H1 (cell line): Measurements from ENCODE around the gene SLC6A17. TPM values are rescaled to one million over a fixed set of nuclear protein-coding genes. Genes with fewer than 3 reads are reported as not detected.

Experiments used
- CTCF ChIA-PET: fragments of 300-600 bp; sonication (Branson Sonifier 250); formaldehyde crosslinking; loops from one replicate; lab custom pipeline; 2021; ENCODE audit not compliant: partially characterized antibody; lab: Charles Lee
- POLR2A ChIA-PET: fragments of 300-600 bp; sonication (Branson Sonifier 250); formaldehyde crosslinking; loops from one replicate; lab custom pipeline; 2021; ENCODE audit warnings: inconsistent platforms; ENCODE audit not compliant: partially characterized antibody; lab: Charles Lee
- DNase-seq, 2 experiments: peaks; one replicate each; pipeline versions ENCODE4 v3.0.0 to v3.0.0-alpha.2; 2010 to 2022; ENCODE audit warnings: low spot score in 2 of 2, low read depth in 1 of 2, mixed read lengths in 1 of 2
- FAIRE-seq: peaks from 2 replicates; lab custom pipeline; 2011; peaks lifted over from hg19 to GRCh38; lab: Jason Lieb, UNC
- H2AFZ ChIP-seq: 2 replicates; pipeline ENCODE4 v1.8.1; 2012; ENCODE audit warnings: low read length, inconsistent platforms
- H2AK5ac ChIP-seq: 2 replicates; pipeline ENCODE4 v1.6.1; 2013; ENCODE audit warnings: low read depth, low read length
- H2BK120ac ChIP-seq: replicated peaks from 2 replicates; pipeline ENCODE3; 2013; ENCODE audit warnings: low read depth, low read length, inconsistent platforms
- H2BK12ac ChIP-seq: 2 replicates; pipeline ENCODE4 v1.6.1; 2013; ENCODE audit warnings: low read depth, low read length
- H2BK15ac ChIP-seq: 2 replicates; pipeline ENCODE4 v1.6.1; 2013; ENCODE audit warnings: low read length
- H2BK20ac ChIP-seq: 2 replicates; pipeline ENCODE4 v1.6.1; 2013; ENCODE audit warnings: low read length
- H2BK5ac ChIP-seq: 2 replicates; pipeline ENCODE4 v1.6.1; 2013; ENCODE audit warnings: low read depth, low read length
- H3K14ac ChIP-seq: 2 replicates; pipeline ENCODE4 v1.6.1; 2013; ENCODE audit warnings: inconsistent platforms; ENCODE audit not compliant: insufficient read length
- H3K18ac ChIP-seq: 2 replicates; pipeline ENCODE4 v1.6.1; 2013; ENCODE audit warnings: low read length; ENCODE audit errors: extremely low read depth
- H3K23ac ChIP-seq: 2 replicates; pipeline ENCODE4 v1.6.1; 2013; ENCODE audit warnings: inconsistent platforms; ENCODE audit not compliant: insufficient read length
- H3K23me2 ChIP-seq: 2 replicates; pipeline ENCODE4 v1.6.1; 2013; ENCODE audit warnings: low read depth, low read length
- H3K27ac ChIP-seq: 2 replicates; pipeline ENCODE4 v1.6.1; 2011; ENCODE audit warnings: low read depth, low read length, inconsistent platforms
- H3K27me3 ChIP-seq, 4 experiments: replicated peaks in 1 of 4; 1 replicate in 1 of 4; 2 replicates in 3 of 4; pipeline versions ENCODE4 v1.6.1 to v1.8.1; 2011 to 2013; ENCODE audit warnings: low read length in 3 of 4, mild to moderate bottlenecking in 3 of 4, inconsistent platforms in 2 of 4, mixed read lengths in 2 of 4, moderate library complexity in 1 of 4; ENCODE audit not compliant: control insufficient read depth in 3 of 4, insufficient read depth in 3 of 4; ENCODE audit errors: extremely low read depth in 1 of 4
- H3K36me3 ChIP-seq, 4 experiments: 2 replicates each; pipeline versions ENCODE4 v1.6.1 to v1.8.1; 2011 to 2013; ENCODE audit warnings: mild to moderate bottlenecking in 4 of 4, low read length in 3 of 4, moderate library complexity in 2 of 4, control low read depth in 1 of 4, inconsistent platforms in 1 of 4; ENCODE audit not compliant: insufficient read depth in 4 of 4, control insufficient read depth in 2 of 4
- H3K4ac ChIP-seq: replicated peaks from 2 replicates; pipeline ENCODE3; 2013; ENCODE audit warnings: low read length, low read depth, mixed read lengths, inconsistent platforms; ENCODE audit not compliant: insufficient read length
- H3K4me1 ChIP-seq, 4 experiments: replicated peaks in 1 of 4; 1 replicate in 1 of 4; 2 replicates in 3 of 4; pipeline versions ENCODE4 v1.6.1 to v1.8.1; 2011 to 2013; ENCODE audit warnings: low read length in 3 of 4, inconsistent platforms in 2 of 4, mixed read lengths in 1 of 4; ENCODE audit not compliant: insufficient read depth in 4 of 4, control insufficient read depth in 3 of 4
- H3K4me2 ChIP-seq, 2 experiments: 2 replicates each; pipeline versions ENCODE4 v1.6.1 to v1.8.1; 2011 to 2013; ENCODE audit warnings: low read depth in 2 of 2, low read length in 2 of 2, control low read depth in 1 of 2, inconsistent platforms in 1 of 2, mild to moderate bottlenecking in 1 of 2; ENCODE audit not compliant: insufficient read depth in 1 of 2
- H3K4me3 ChIP-seq, 4 experiments: fragments of 200-600, 300-600 bp in 1 of 4; sonication (generic), shearing (Covaris generic), sonication (Bioruptor Twin) in 1 of 4; 2 replicates each; pipeline versions ENCODE4 v1.5.1 to v1.8.1; 2011 to 2016; ENCODE audit warnings: low read length in 4 of 4, low read depth in 3 of 4, control low read depth in 2 of 4, inconsistent platforms in 2 of 4, mild to moderate bottlenecking in 2 of 4, mixed read lengths in 1 of 4, moderate library complexity in 1 of 4; ENCODE audit not compliant: insufficient read depth in 2 of 4; ENCODE audit errors: extremely low read depth in 1 of 4
- H3K56ac ChIP-seq: replicated peaks from 2 replicates; pipeline ENCODE3; 2013; ENCODE audit warnings: low read depth, mild to moderate bottlenecking, mixed read lengths, low read length, inconsistent platforms; ENCODE audit not compliant: insufficient read length
- H3K79me1 ChIP-seq: 2 replicates; pipeline ENCODE4 v1.6.1; 2013; ENCODE audit warnings: low read depth, low read length, control low read depth
- H3K79me2 ChIP-seq, 2 experiments: 2 replicates each; pipeline versions ENCODE4 v1.6.1 to v1.8.1; 2012 to 2013; ENCODE audit warnings: low read length in 2 of 2, mild to moderate bottlenecking in 2 of 2, inconsistent platforms in 1 of 2; ENCODE audit not compliant: insufficient read depth in 2 of 2, control insufficient read depth in 1 of 2
- H3K9ac ChIP-seq, 4 experiments: replicated peaks in 1 of 4; 1 replicate in 1 of 4; 2 replicates in 3 of 4; pipeline versions ENCODE4 v1.6.1 to v1.8.1; 2011 to 2013; ENCODE audit warnings: low read depth in 3 of 4, low read length in 3 of 4, control low read depth in 2 of 4, mild to moderate bottlenecking in 2 of 4, moderate library complexity in 2 of 4, inconsistent platforms in 1 of 4; ENCODE audit errors: extremely low read depth in 1 of 4
- H3K9me3 ChIP-seq, 2 experiments: 2 replicates each; pipeline versions ENCODE4 v1.6.1 to v1.8.1; 2012 to 2013; ENCODE audit warnings: mild to moderate bottlenecking in 2 of 2, moderate library complexity in 2 of 2, control low read depth in 1 of 2, inconsistent platforms in 1 of 2, low read depth in 1 of 2, low read length in 1 of 2, mixed read lengths in 1 of 2; ENCODE audit not compliant: insufficient read depth in 2 of 2
- H4K20me1 ChIP-seq, 2 experiments: replicated peaks in 1 of 2; 2 replicates each; pipeline versions ENCODE3 to v1.8.1; 2011 to 2013; ENCODE audit warnings: inconsistent platforms in 2 of 2, low read length in 2 of 2, mild to moderate bottlenecking in 1 of 2; ENCODE audit not compliant: insufficient read depth in 2 of 2, control insufficient read depth in 1 of 2
- H4K5ac ChIP-seq: 2 replicates; pipeline ENCODE4 v1.6.1; 2013; ENCODE audit warnings: low read length, low read depth, mixed read lengths, inconsistent platforms; ENCODE audit not compliant: insufficient read length
- H4K8ac ChIP-seq: 2 replicates; pipeline ENCODE4 v1.8.0; 2013; ENCODE audit warnings: mild to moderate bottlenecking, moderate library complexity, low read length, inconsistent platforms; ENCODE audit not compliant: insufficient read depth; ENCODE audit errors: extremely low read depth
- H4K91ac ChIP-seq: replicated peaks from 2 replicates; pipeline ENCODE3; 2013; ENCODE audit warnings: low read length, mixed read lengths, inconsistent platforms; ENCODE audit not compliant: insufficient read length
- CBX8 ChIP-seq: fragments of 300-800, 300-1000 bp; sonication (generic); IDR thresholded peaks from 2 replicates; pipeline ENCODE4 v1.7.1; 2016; ENCODE audit warnings: low read depth, low read length, borderline replicate concordance
- SIX5 ChIP-seq: IDR thresholded peaks from 2 replicates; pipeline ENCODE4 v1.6.1; 2011; ENCODE audit warnings: mild to moderate bottlenecking, low read depth, low read length
- ZNF274 ChIP-seq: IDR thresholded peaks from 2 replicates; pipeline ENCODE4 v1.7.0; 2012; ENCODE audit warnings: low read length, borderline replicate concordance; ENCODE audit errors: extremely low read depth
- WGBS, 2 experiments: shearing (Covaris generic) in 1 of 2; methylation state at CpG; one replicate each; pipeline versions ENCODE4 v1.1.6 to v1.1.7; 2013 to 2015; ENCODE audit warnings: low lambda C conversion rate in 2 of 2, mixed read lengths in 2 of 2, inconsistent platforms in 1 of 2, low coverage in 1 of 2, missing lambda C conversion rate in 1 of 2; ENCODE audit not compliant: insufficient replicate concordance in 2 of 2, insufficient coverage in 1 of 2, insufficient read length in 1 of 2; ENCODE audit errors: extremely low coverage in 1 of 2, missing lambda C conversion rate in 1 of 2; 5-methylcytosine and 5-hydroxymethylcytosine counted together
- polyA plus RNA-seq, 7 experiments: library from polyadenylated mRNA; depleted of rRNA in 3 of 7; stranded (reverse) in 5 of 7; unstranded in 2 of 7; fragments of >200 nt in 5 of 7; fragments of 200-250 nt in 2 of 7; gene quantifications; 1 replicate in 5 of 7; 2 replicates in 1 of 7; 4 replicates in 1 of 7; pipeline versions ENCODE4 v1.2.1 to v1.2.3, GENCODE V29; 2011 to 2013; ENCODE audit warnings: missing spikeins in 2 of 7, mixed read lengths in 2 of 7
- total RNA-seq: library from RNA; stranded (reverse); fragmentation: NEBNext Ultra II Directional; extraction: Animal tissue kit (Norgen Biotek cat#: 25700); gene quantifications from 2 replicates; pipeline ENCODE4 v1.2.1, GENCODE V29; 2021
- TF ChIP-seq, protein P1 (sequence below), 3 experiments: IDR thresholded peaks; 1 replicate in 2 of 3; 2 replicates in 1 of 3; pipeline versions ENCODE4 v1.5.1 to v1.6.1; 2011; ENCODE audit warnings: low read length in 3 of 3, mild to moderate bottlenecking in 3 of 3, inconsistent platforms in 2 of 3, low read depth in 1 of 3, moderate library complexity in 1 of 3; ENCODE audit not compliant: insufficient read depth in 1 of 3; ENCODE audit errors: control extremely low read depth in 1 of 3

The SLC6A17 gene
- total and polyA plus RNA-seq, 2 of the 8 experiments (the other 6 are each of a cell fraction or from before 2014, with no cell fraction given): 0.15 to 0.28 TPM

DNA sequence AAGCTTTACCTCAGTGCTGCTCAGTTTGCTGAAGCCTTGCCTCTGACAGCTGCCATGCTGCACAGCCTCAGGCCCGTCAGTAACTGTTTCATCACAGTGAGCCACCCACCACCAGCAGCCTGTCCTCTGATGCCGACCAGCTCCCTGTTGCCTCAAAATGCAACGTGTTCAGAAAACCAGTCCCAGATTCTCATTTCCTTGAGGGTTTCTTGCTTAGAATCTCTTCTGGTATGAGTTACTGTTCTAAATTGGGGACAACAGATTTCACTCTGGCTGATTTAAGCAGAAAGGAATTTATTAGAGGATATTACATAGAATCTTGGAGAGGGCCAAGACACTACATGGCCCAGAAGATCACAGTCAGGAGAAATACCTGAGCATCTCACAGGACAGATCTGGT, 27.1 kb upstream of the SLC6A17 start:
- Histone ChIP-seq H2BK15ac (no peak overlapping the region), H3K4me2 (no peak overlapping the region), H2AK5ac (no peak overlapping the region), H3K56ac (no peak overlapping the region), H3K79me1 (no peaks in the 10 kb centered on the region), H3K27ac (no peak overlapping the region), H4K5ac (no peak overlapping the region), H4K8ac (no peak overlapping the region), H3K27me3 (no peaks in the 10 kb centered on the region; a peak in 1 of 7 replicates), H3K79me2 (no peaks in the 10 kb centered on the region), H4K20me1 (no peaks in the 10 kb centered on the region), H3K4me1 (no peaks in the 10 kb centered on the region), H3K23me2 (peaks cover 3% of the 10 kb centered on the region; the same call in 1 of the 2 replicates), H3K14ac (no peak overlapping the region), H2BK120ac (no peak overlapping the region), H4K91ac (no peak overlapping the region), H3K18ac (no peak overlapping the region), H3K9ac (no peak overlapping the region), H3K23ac (no peak overlapping the region), H3K9me3 (peaks cover 6 to 9% of the 10 kb centered on the region in 2 experiments; a peak in 1 of 4 replicates), H2BK20ac (no peak overlapping the region), H3K4me3 (no peak overlapping the region), H3K36me3 (no peaks in the 10 kb centered on the region), H2AFZ (no peak overlapping the region), H3K4ac (no peak overlapping the region), H2BK12ac (no peak overlapping the region)
- FAIRE-seq: no peak
- CTCF ChIA-PET: interaction anchor here (1.0 to 3.4 kb wide), 3 partner anchors 18 to 63 kb away, joined by 3 to 9 read pairs (median 4); no protein-coding TSS in a partner anchor
- DNase-seq: no peak
- 89% methylated on average over 3 of the region's 3 CpGs; no CpG with 5 or more reads in 1 of the 2 experiments for WGBS, 2 experiments
- POLR2A ChIA-PET: no interaction called here
- TF ChIP-seq, protein P1, sequence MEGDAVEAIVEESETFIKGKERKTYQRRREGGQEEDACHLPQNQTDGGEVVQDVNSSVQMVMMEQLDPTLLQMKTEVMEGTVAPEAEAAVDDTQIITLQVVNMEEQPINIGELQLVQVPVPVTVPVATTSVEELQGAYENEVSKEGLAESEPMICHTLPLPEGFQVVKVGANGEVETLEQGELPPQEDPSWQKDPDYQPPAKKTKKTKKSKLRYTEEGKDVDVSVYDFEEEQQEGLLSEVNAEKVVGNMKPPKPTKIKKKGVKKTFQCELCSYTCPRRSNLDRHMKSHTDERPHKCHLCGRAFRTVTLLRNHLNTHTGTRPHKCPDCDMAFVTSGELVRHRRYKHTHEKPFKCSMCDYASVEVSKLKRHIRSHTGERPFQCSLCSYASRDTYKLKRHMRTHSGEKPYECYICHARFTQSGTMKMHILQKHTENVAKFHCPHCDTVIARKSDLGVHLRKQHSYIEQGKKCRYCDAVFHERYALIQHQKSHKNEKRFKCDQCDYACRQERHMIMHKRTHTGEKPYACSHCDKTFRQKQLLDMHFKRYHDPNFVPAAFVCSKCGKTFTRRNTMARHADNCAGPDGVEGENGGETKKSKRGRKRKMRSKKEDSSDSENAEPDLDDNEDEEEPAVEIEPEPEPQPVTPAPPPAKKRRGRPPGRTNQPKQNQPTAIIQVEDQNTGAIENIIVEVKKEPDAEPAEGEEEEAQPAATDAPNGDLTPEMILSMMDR (IDR thresholded peaks at IDR 0.05; ENCODE audit: control extremely low read depth in 1 of 3, insufficient read depth in 1 of 3, low read depth in 1 of 3, low read length in 3 of 3): no peak
- TF ChIP-seq ZNF274 (no peak), SIX5 (no peak), CBX8 (no peak)
- TF ChIP-seq, all 59 proteins: peak for 0
- no peak overlapping the region for H2BK5ac ChIP-seq
